ENCODE measurements around the gene ERG.
A peak's percentile ranks its signal among the peaks of the same experiment; 100 is the strongest.

Gene ERG

DNA sequence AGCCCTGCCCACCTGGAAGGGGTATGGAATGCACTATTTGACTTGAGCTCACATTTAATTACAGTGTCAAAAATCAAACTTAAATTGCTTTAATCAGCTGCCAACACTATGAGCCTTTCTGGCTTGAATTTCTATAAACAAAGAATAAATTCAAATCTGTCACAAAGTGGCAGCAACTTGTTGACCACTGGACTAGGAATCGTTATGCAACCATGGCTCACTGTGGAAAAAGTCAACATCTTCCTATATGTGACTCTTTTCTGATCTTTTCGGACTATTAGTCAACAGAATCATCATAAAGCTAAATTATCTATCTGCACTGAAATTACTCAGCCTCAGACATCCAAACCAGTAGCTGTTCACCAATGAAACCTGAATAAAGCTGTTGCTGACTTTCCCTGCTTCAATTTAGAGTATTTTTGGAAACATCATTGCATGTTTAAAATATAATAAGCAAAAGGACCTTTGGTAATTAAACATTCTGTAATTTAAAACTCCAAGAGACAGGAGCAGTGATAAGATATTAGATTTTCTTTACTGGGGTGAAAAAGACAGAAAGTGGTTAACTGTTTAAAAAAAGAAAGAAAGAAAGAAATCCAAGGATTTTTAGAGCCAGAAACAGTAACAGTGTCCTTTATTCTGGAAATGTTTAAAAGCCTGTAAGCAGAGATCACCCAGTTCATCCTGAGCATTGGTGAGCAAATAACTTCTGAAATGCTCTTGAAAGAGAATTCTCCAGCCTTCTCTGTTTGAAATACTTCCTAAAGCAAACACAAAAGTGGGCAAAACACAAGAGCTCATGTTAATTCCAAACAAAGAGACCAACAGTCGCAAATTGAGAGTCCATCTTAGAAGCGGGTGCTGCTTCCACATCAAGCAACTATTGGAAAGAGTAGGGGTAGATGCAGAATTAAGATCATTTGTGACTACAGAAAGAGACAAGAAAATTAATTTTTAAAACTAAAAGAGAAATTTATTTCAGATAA lies 26.2 kb upstream of the ERG start:
- no peak for TF ChIP-seq GABPA (IDR thresholded peaks at IDR 0.05; ENCODE audit: low read depth)
- TF ChIP-seq, protein P1, sequence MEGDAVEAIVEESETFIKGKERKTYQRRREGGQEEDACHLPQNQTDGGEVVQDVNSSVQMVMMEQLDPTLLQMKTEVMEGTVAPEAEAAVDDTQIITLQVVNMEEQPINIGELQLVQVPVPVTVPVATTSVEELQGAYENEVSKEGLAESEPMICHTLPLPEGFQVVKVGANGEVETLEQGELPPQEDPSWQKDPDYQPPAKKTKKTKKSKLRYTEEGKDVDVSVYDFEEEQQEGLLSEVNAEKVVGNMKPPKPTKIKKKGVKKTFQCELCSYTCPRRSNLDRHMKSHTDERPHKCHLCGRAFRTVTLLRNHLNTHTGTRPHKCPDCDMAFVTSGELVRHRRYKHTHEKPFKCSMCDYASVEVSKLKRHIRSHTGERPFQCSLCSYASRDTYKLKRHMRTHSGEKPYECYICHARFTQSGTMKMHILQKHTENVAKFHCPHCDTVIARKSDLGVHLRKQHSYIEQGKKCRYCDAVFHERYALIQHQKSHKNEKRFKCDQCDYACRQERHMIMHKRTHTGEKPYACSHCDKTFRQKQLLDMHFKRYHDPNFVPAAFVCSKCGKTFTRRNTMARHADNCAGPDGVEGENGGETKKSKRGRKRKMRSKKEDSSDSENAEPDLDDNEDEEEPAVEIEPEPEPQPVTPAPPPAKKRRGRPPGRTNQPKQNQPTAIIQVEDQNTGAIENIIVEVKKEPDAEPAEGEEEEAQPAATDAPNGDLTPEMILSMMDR (IDR thresholded peaks at IDR 0.05; ENCODE audit: insufficient read depth, low read length) = no peak
- no peak for TF ChIP-seq POLR2AphosphoS5 (IDR thresholded peaks at IDR 0.05; ENCODE audit: low read depth)
- TF ChIP-seq, protein P2, sequence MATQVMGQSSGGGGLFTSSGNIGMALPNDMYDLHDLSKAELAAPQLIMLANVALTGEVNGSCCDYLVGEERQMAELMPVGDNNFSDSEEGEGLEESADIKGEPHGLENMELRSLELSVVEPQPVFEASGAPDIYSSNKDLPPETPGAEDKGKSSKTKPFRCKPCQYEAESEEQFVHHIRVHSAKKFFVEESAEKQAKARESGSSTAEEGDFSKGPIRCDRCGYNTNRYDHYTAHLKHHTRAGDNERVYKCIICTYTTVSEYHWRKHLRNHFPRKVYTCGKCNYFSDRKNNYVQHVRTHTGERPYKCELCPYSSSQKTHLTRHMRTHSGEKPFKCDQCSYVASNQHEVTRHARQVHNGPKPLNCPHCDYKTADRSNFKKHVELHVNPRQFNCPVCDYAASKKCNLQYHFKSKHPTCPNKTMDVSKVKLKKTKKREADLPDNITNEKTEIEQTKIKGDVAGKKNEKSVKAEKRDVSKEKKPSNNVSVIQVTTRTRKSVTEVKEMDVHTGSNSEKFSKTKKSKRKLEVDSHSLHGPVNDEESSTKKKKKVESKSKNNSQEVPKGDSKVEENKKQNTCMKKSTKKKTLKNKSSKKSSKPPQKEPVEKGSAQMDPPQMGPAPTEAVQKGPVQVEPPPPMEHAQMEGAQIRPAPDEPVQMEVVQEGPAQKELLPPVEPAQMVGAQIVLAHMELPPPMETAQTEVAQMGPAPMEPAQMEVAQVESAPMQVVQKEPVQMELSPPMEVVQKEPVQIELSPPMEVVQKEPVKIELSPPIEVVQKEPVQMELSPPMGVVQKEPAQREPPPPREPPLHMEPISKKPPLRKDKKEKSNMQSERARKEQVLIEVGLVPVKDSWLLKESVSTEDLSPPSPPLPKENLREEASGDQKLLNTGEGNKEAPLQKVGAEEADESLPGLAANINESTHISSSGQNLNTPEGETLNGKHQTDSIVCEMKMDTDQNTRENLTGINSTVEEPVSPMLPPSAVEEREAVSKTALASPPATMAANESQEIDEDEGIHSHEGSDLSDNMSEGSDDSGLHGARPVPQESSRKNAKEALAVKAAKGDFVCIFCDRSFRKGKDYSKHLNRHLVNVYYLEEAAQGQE (IDR thresholded peaks at IDR 0.05; ENCODE audit: insufficient replicate concordance, low read depth) = no peak
- TF ChIP-seq SPI1 (IDR thresholded peaks at IDR 0.05; ENCODE audit: borderline replicate concordance, low read depth) = no peak
- H3K27ac ChIP-seq (replicated peaks) = no peak overlapping the region
- no peak for DNase-seq (ENCODE audit: low read depth in 1 of 2, low spot score in 1 of 2)
- H3K4me3 ChIP-seq (replicated peaks; ENCODE audit: insufficient read depth, low read length) = no peak overlapping the region
- no peaks in the 10 kb centered on the region for H3K27me3 ChIP-seq (ENCODE audit: insufficient read depth, poor library complexity, severe bottlenecking)

DNA sequence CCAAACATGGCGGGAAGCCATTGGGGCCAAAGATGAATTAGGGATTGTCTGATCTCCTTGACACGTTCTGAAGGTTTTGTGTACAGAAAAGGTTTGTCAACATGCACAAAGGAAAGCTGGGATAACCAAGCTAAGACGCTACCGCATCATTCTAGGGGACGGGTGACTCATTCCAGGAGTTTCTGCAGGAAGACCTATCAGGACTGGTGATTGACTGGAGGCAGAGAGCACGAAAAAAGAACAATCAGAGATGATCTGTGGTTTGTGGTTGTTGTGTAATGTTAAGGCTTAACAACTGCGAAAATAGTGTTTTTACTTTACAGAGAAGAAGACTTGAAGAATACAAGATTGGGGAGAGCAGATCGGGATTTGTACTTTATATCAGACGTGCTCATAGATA lies 22.2 kb upstream of the ERG start:
- no peak overlapping the region for H3K4me3 ChIP-seq (replicated peaks; ENCODE audit: insufficient read depth, low read length)
- DNase-seq (ENCODE audit: low read depth in 1 of 2, low spot score in 1 of 2) = no peak
- TF ChIP-seq, protein P1 (IDR thresholded peaks at IDR 0.05; ENCODE audit: insufficient read depth, low read length) = no peak
- no peak for TF ChIP-seq GABPA (IDR thresholded peaks at IDR 0.05; ENCODE audit: low read depth)
- TF ChIP-seq, protein P2 (IDR thresholded peaks at IDR 0.05; ENCODE audit: insufficient replicate concordance, low read depth) = no peak
- TF ChIP-seq POLR2AphosphoS5 (IDR thresholded peaks at IDR 0.05; ENCODE audit: low read depth) = no peak
- no peak for TF ChIP-seq SPI1 (IDR thresholded peaks at IDR 0.05; ENCODE audit: borderline replicate concordance, low read depth)
- H3K27ac ChIP-seq (replicated peaks) = no peak overlapping the region
- no peaks in the 10 kb centered on the region for H3K27me3 ChIP-seq (ENCODE audit: insufficient read depth, poor library complexity, severe bottlenecking)

DNA sequence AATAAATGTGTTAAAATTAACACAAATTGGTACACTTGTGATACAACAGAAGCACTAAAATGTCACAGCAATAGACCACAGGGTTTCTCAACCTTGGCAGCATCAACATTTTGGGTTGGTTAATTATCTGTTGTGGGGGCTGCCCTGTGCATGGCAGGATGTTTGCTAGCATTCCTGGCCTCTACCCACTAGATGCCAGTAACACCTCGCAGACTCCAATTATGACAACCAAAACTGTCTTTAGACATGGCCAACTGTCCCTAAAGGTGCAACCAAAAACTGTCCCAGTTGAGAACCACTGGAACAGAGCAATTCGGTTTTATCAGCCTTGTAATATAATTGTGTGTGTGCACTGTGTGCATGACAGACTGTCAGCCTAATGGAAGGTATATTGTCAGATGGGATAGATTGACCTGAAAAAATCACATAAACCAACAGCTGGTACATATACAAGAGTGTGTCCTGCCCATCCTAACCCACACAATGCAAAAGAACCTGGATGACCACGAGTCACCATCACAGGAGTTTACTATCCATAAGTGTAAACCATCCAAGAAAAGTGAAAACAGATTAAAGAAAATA lies 13.5 kb upstream of the ERG start:
- Histone ChIP-seq H3K4me3 (replicated peaks; ENCODE audit: insufficient read depth, low read length) (no peak overlapping the region), H3K27me3 (ENCODE audit: insufficient read depth, poor library complexity, severe bottlenecking) (no peaks in the 10 kb centered on the region), H3K27ac (replicated peaks) (no peak overlapping the region)
- TF ChIP-seq GABPA (IDR thresholded peaks at IDR 0.05; ENCODE audit: low read depth) (no peak), SPI1 (IDR thresholded peaks at IDR 0.05; ENCODE audit: borderline replicate concordance, low read depth) (no peak), POLR2AphosphoS5 (IDR thresholded peaks at IDR 0.05; ENCODE audit: low read depth) (no peak)
- TF ChIP-seq, protein P2 (IDR thresholded peaks at IDR 0.05; ENCODE audit: insufficient replicate concordance, low read depth) = no peak
- TF ChIP-seq, protein P1 (IDR thresholded peaks at IDR 0.05; ENCODE audit: insufficient read depth, low read length) = no peak
- DNase-seq (ENCODE audit: low read depth in 1 of 2, low spot score in 1 of 2) = peak in 1 of 2 experiments; percentile 34

Data from HL-60 (cell line).